Activated naive CD4-positive, alpha-beta T cell treated with anti-CD3 and anti-CD28 coated beads for 36 hours (primary cell): ENCODE data around the gene KCNIP1. TPM values are rescaled to one million over a fixed set of nuclear protein-coding genes. Genes with fewer than 3 reads are reported as not detected.

Source experiments
- CTCF ChIA-PET: fragments of 350-600 bp; sonication (Branson Sonifier 250); formaldehyde crosslinking; loops from one replicate; lab custom pipeline; 2021; ENCODE audit warnings: antibody characterized with exemption; lab: Charles Lee
- DNase-seq: peaks from one replicate; pipeline ENCODE4 v3.0.0-alpha.2; 2020
- H3K27ac Mint-ChIP-seq: one replicate; pipeline ENCODE4 v1.8.0; 2021; ENCODE audit warnings: mild to moderate bottlenecking, mixed read lengths
- H3K27me3 Mint-ChIP-seq: one replicate; pipeline ENCODE4 v1.8.0; 2021; ENCODE audit warnings: low read depth, mixed read lengths
- H3K36me3 Mint-ChIP-seq: one replicate; pipeline ENCODE4 v1.8.0; 2021; ENCODE audit warnings: low read depth, mixed read lengths
- H3K4me1 Mint-ChIP-seq: one replicate; pipeline ENCODE4 v1.8.0; 2021; ENCODE audit warnings: low read depth, mixed read lengths
- H3K4me3 Mint-ChIP-seq: one replicate; pipeline ENCODE4 v1.8.0; 2021; ENCODE audit warnings: mild to moderate bottlenecking, moderate library complexity, mixed read lengths
- H3K9me3 Mint-ChIP-seq: one replicate; pipeline ENCODE4 v1.8.0; 2021; ENCODE audit warnings: mixed read lengths
- intact Hi-C: fragments of 100-400 bp; cut with micrococcal nuclease; formaldehyde crosslinking; loops from one replicate; pipeline ENCODE4 v1.15.1; 2023
- total RNA-seq, 2 experiments: library from RNA; stranded (reverse); gene quantifications; one replicate each; pipeline ENCODE4 v1.2.3, GENCODE V29; 2021

KCNIP1 gene
- total RNA-seq, 2 experiments from 2014 or later: not detected

DNA sequence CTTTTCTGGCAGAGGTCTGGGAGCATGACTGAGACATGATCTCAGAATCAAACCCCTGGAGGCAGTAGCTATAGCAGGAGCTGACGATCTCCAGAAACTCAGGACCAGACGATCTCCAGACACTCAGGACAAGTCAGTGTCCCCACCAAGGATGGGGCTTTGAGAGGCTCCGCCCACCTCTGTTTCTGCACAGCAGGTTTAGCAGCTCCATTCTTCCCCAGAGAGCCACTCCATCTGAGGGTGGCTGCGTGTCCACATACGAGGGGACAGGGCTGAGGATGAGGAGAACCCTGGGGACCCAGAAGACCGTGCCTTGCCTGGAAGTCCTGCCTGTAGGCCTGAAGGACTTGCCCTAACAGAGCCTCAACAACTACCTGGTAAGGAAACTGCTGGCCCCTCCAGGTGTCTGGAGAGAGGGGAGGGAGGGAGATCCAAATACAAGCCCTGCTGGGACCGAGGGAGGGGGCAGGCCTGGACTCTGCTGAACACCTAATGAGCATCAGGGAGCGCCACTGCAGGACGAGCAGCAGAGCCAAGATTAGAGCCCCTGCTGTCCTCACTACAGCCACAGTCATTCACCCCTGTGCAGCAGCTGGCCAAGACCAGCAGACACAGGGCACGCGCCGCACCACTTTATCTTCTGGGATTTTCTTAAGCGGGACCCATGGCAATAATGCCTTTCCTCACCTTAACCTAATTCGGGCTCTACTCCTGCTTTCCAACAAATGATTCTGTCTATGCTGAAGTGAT is 279.9 kb downstream of the KCNIP1 start, which contains the start of gene GABRP:
GABRP (plus strand) TSS at position 228 of the 750 bp plus-strand sequence. CDS start 4,891 bp downstream, outside the sequence.
- intact Hi-C loops: no loop called here
- Mint-ChIP-seq H3K27ac (no peak within 1 kb of the TSS), H3K4me3 (no peak within 1 kb of the TSS), H3K4me1 (no peaks in the 10 kb centered on the region), H3K9me3 (no peaks in the 10 kb centered on the region), H3K36me3 (no peaks in the 10 kb centered on the region), H3K27me3 (no peaks in the 10 kb centered on the region)
- DNase-seq: no peak
- CTCF ChIA-PET: no interaction called here

DNA sequence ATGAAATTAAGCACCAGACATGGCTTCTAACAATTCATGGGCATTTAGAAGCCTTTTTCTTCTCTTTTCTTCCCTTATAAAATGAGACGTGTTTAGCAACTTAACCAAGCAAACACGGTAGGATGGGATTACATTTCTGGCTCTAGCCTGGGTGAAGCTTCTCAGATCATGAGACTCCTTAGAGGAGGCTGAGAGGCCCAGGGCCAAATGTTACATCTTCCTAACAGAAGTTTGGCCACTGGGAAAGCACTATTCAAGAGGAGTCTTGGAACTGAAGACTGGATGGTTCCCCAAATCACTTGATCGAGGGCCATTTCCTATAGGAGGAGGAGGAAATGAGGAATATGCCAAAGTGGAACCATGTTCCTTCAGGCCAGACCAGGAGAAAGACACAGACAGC is 281.6 kb downstream of the KCNIP1 start:
- CTCF ChIA-PET: no interaction called here

More for the DNA sequence above, 281.6 kb downstream of the KCNIP1 start:
- intact Hi-C loops: no loop called here
- Mint-ChIP-seq H3K4me3 (no peak overlapping the region), H3K4me1 (no peaks in the 10 kb centered on the region), H3K27me3 (no peaks in the 10 kb centered on the region), H3K27ac (no peak overlapping the region), H3K36me3 (no peaks in the 10 kb centered on the region), H3K9me3 (no peaks in the 10 kb centered on the region)
- no peak for DNase-seq

Other genes starting within 250 kb of the KCNIP1 start
- 100 to 1,000 TPM; 115 to 122 TPM for gene LCP2, start 206.2 kb upstream of the KCNIP1 start, total RNA-seq
- gene KCNMB1, start 114.7 kb upstream of the KCNIP1 start, total RNA-seq: under 1 TPM in 1 of 2 experiments, not detected in 1; 0.05 TPM